Caco-2 (cell line): Measurements from ENCODE around the gene APOL5. TPM values are rescaled to one million over a fixed set of nuclear protein-coding genes. Genes with fewer than 3 reads are reported as not detected.

Source experiments
- BruUV-seq: library from RNA; stranded (reverse); fragments of 400-500 nt; replicated peaks from 2 replicates; lab custom pipeline; 2021; lab: Mats Ljungman, UMichigan
- CTCF ChIA-PET: fragments of 300-600 bp; sonication (Branson Sonifier 250); formaldehyde crosslinking; loops from one replicate; lab custom pipeline; 2022; ENCODE audit warnings: antibody characterized with exemption; lab: Charles Lee
- POLR2A ChIA-PET: fragments of 300-600 bp; sonication (Branson Sonifier 250); formaldehyde crosslinking; loops from one replicate; lab custom pipeline; 2022; ENCODE audit warnings: antibody characterized with exemption; lab: Charles Lee
- DNase-seq, 2 experiments: peaks; one replicate each; pipeline versions ENCODE4 v3.0.0 to v3.0.0-alpha.2; 2020 to 2022
- H3K27me3 ChIP-seq: replicated peaks from 2 replicates; pipeline ENCODE4 v1.6.0; 2011; ENCODE audit warnings: low read length; ENCODE audit not compliant: control insufficient read depth, insufficient read depth
- H3K36me3 ChIP-seq: 2 replicates; pipeline ENCODE4 v1.5.1; 2011; ENCODE audit warnings: low read length; ENCODE audit not compliant: control insufficient read depth, insufficient read depth
- H3K4me1 ChIP-seq: fragments of 250-450 bp; sonication (Bioruptor Pico); 2 replicates; pipeline ENCODE4 v1.5.1; 2020; ENCODE audit warnings: mild to moderate bottlenecking
- H3K4me3 ChIP-seq: 2 replicates; pipeline ENCODE4 v1.5.1; 2011; ENCODE audit warnings: low read depth, mild to moderate bottlenecking, control low read depth, low read length
- H3K9me3 ChIP-seq: fragments of 250-450 bp; sonication (Bioruptor Pico); 2 replicates; pipeline ENCODE4 v1.5.1; 2020; ENCODE audit warnings: mild to moderate bottlenecking, moderate library complexity
- H3K27ac Mint-ChIP-seq: one replicate; pipeline ENCODE4 v1.8.0; 2022; ENCODE audit warnings: mixed read lengths; ENCODE audit not compliant: unreplicated experiment
- H3K27me3 Mint-ChIP-seq: one replicate; pipeline ENCODE4 v1.8.0; 2022; ENCODE audit warnings: mixed read lengths; ENCODE audit not compliant: insufficient read depth, unreplicated experiment
- H3K36me3 Mint-ChIP-seq: one replicate; pipeline ENCODE4 v1.8.0; 2022; ENCODE audit warnings: mild to moderate bottlenecking, mixed read lengths; ENCODE audit not compliant: insufficient read depth, unreplicated experiment
- H3K4me1 Mint-ChIP-seq: one replicate; pipeline ENCODE4 v1.8.0; 2022; ENCODE audit warnings: low read depth, mixed read lengths; ENCODE audit not compliant: unreplicated experiment
- H3K4me3 Mint-ChIP-seq: one replicate; pipeline ENCODE4 v1.8.0; 2022; ENCODE audit warnings: mild to moderate bottlenecking, moderate library complexity, mixed read lengths; ENCODE audit not compliant: unreplicated experiment
- H3K9me3 Mint-ChIP-seq: one replicate; pipeline ENCODE4 v1.8.0; 2022; ENCODE audit warnings: mixed read lengths; ENCODE audit not compliant: unreplicated experiment
- CTCF ChIP-seq, 2 experiments: fragments of 200-600 bp in 1 of 2; IDR thresholded peaks; 1 replicate in 1 of 2; 2 replicates in 1 of 2; pipeline versions ENCODE4 v1.5.1 to v1.8.0; 2011 to 2022; ENCODE audit warnings: antibody characterized with exemption in 1 of 2, control low read depth in 1 of 2, inconsistent platforms in 1 of 2, low read depth in 1 of 2, low read length in 1 of 2, mild to moderate bottlenecking in 1 of 2, moderate library complexity in 1 of 2; ENCODE audit not compliant: insufficient read depth in 1 of 2, severe bottlenecking in 1 of 2, unreplicated experiment in 1 of 2
- intact Hi-C: fragments of 100-400 bp; cut with micrococcal nuclease; formaldehyde crosslinking; loops from one replicate; pipeline ENCODE4 v1.10.0; 2022; ENCODE audit not compliant: unreplicated experiment
- total RNA-seq: library from RNA; stranded (reverse); gene quantifications from 2 replicates; pipeline ENCODE4 v1.2.3, GENCODE V29; 2022

APOL5 gene
- total RNA-seq, 1 experiment from 2014 or later, result not detected

GRCh38 chr22:35754761-35755160 lies 37.1 kb downstream of the APOL5 start:
- Mint-ChIP-seq H3K36me3 (peaks cover 50% of the 10 kb centered on the region), H3K4me1 (peaks cover 6% of the 10 kb centered on the region), H3K27ac (no peak overlapping the region), H3K27me3 (no peaks in the 10 kb centered on the region), H3K9me3 (no peaks in the 10 kb centered on the region), H3K4me3 (no peak overlapping the region)
- intact Hi-C loops, result no loop called here
- ChIA-PET CTCF (no interaction called here), POLR2A (no interaction called here)
- H3K36me3 ChIP-seq, result 0 out of 2 replicates have a peak, but pooled peaks cover 1% of the 10 kb centered on the region
- no peaks in the 10 kb centered on the region for H3K27me3 ChIP-seq
- no peak overlapping the region for H3K4me3 ChIP-seq
- H3K4me1 ChIP-seq, result no peaks in the 10 kb centered on the region
- TF ChIP-seq CTCF (IDR thresholded peaks at IDR 0.05; ENCODE audit: insufficient read depth in 1 of 2, low read depth in 1 of 2, low read length in 1 of 2, severe bottlenecking in 1 of 2, unreplicated experiment in 1 of 2), result no peak
- BruUV-seq, result no TSS peak
- H3K9me3 ChIP-seq, result no peaks in the 10 kb centered on the region
- no peak for DNase-seq

GRCh38 chr22:35756722-35757121 lies 39.0 kb downstream of the APOL5 start:
- H3K9me3 Mint-ChIP-seq, result no peaks in the 10 kb centered on the region
- Histone ChIP-seq H3K9me3 (no peaks in the 10 kb centered on the region), H3K4me1 (no peaks in the 10 kb centered on the region), H3K4me3 (no peak overlapping the region), H3K36me3 (peaks cover 1% of the 10 kb centered on the region; the same call in 1 of the 2 replicates), H3K27me3 (no peaks in the 10 kb centered on the region)
- ChIA-PET POLR2A (no interaction called here), CTCF (no interaction called here)
- no peak overlapping the region for H3K4me3 Mint-ChIP-seq
- H3K4me1 Mint-ChIP-seq, result peaks cover 6% of the 10 kb centered on the region
- H3K36me3 Mint-ChIP-seq, result peaks cover 57% of the 10 kb centered on the region
- H3K27ac Mint-ChIP-seq, result no peak overlapping the region
- BruUV-seq, result no TSS peak
- no peaks in the 10 kb centered on the region for H3K27me3 Mint-ChIP-seq
- DNase-seq, result no peak
- intact Hi-C loops, result no loop called here
- TF ChIP-seq CTCF (IDR thresholded peaks at IDR 0.05; ENCODE audit: insufficient read depth in 1 of 2, low read depth in 1 of 2, low read length in 1 of 2, severe bottlenecking in 1 of 2, unreplicated experiment in 1 of 2), result no peak

- no peak overlapping the region for H3K27ac Mint-ChIP-seq
- CTCF ChIA-PET, result no interaction called here
- no TSS peak for BruUV-seq
- DNase-seq, result no peak
- no peaks in the 10 kb centered on the region for H3K27me3 Mint-ChIP-seq
- no peaks in the 10 kb centered on the region for H3K9me3 Mint-ChIP-seq
- no peaks in the 10 kb centered on the region for H3K4me1 ChIP-seq
- no peak for TF ChIP-seq CTCF (IDR thresholded peaks at IDR 0.05; ENCODE audit: insufficient read depth in 1 of 2, low read depth in 1 of 2, low read length in 1 of 2, severe bottlenecking in 1 of 2, unreplicated experiment in 1 of 2)
- peaks cover 57% of the 10 kb centered on the region for H3K36me3 Mint-ChIP-seq
- no peaks in the 10 kb centered on the region for H3K27me3 ChIP-seq
- no peak overlapping the region for H3K4me3 Mint-ChIP-seq
- peaks cover 6% of the 10 kb centered on the region for H3K4me1 Mint-ChIP-seq
- no peak overlapping the region for H3K4me3 ChIP-seq
- no peaks in the 10 kb centered on the region; the same call in 1 of the 2 replicates for H3K36me3 ChIP-seq
- intact Hi-C loops, result no loop called here
- POLR2A ChIA-PET, result no interaction called here
- no peaks in the 10 kb centered on the region for H3K9me3 ChIP-seq
These were observed 40.7 kb downstream of the APOL5 start for GRCh38 chr22:35758394-35758793.
